DMS79 (cell line): Measurements from ENCODE around the gene ZNF474.

Experiments used
- DNase-seq: peaks from one replicate; lab custom pipeline; 2025; lab: John Stamatoyannopoulos, UW

ZNF474 gene

GRCh38 chr5:122118356-122118948 is 10.9 kb upstream of the ZNF474 start:
- no peak for DNase-seq

GRCh38 chr5:122119205-122119604 is 10.1 kb upstream of the ZNF474 start:
- no peak for DNase-seq

GRCh38 chr5:122120493-122120892 is 8.9 kb upstream of the ZNF474 start:
- DNase-seq, result no peak

- DNase-seq, result no peak
These were observed 8.4 kb upstream of the ZNF474 start for GRCh38 chr5:122120957-122121356.

GRCh38 chr5:122121479-122122465 is 7.6 kb upstream of the ZNF474 start:
- DNase-seq, result no peak

- DNase-seq, result no peak
These were observed 4.6 kb upstream of the ZNF474 start for GRCh38 chr5:122124766-122125165.

GRCh38 chr5:122126177-122126755 is 3.1 kb upstream of the ZNF474 start:
- DNase-seq, result no peak

- no peak for DNase-seq
These were observed 2.5 kb upstream of the ZNF474 start for GRCh38 chr5:122126756-122127321.

GRCh38 chr5:122130152-122130551 is 806 bp downstream of the ZNF474 start:
- DNase-seq, result no peak

GRCh38 chr5:122137702-122138101 is 8.4 kb downstream of the ZNF474 start:
- DNase-seq, result no peak

GRCh38 chr5:122138356-122138755 is 9.0 kb downstream of the ZNF474 start:
- DNase-seq, result no peak

- no peak for DNase-seq
These were observed 11.6 kb downstream of the ZNF474 start for GRCh38 chr5:122140900-122141299.

- no peak for DNase-seq
These were observed 12.4 kb downstream of the ZNF474 start for GRCh38 chr5:122141751-122142150.

GRCh38 chr5:122142480-122143164 is 13.3 kb downstream of the ZNF474 start:
- no peak for DNase-seq

- no peak for DNase-seq
These were observed 14.9 kb downstream of the ZNF474 start for GRCh38 chr5:122144236-122144635.

- no peak for DNase-seq
These were observed 16.6 kb downstream of the ZNF474 start for GRCh38 chr5:122145906-122146305.

- no peak for DNase-seq
These were observed 20.2 kb downstream of the ZNF474 start for GRCh38 chr5:122149321-122150090.

GRCh38 chr5:122150215-122150614 is 20.9 kb downstream of the ZNF474 start:
- no peak for DNase-seq

- no peak for DNase-seq
These were observed 22.3 kb downstream of the ZNF474 start for GRCh38 chr5:122151640-122152039.

GRCh38 chr5:122152266-122152900 is 23.0 kb downstream of the ZNF474 start:
- DNase-seq, result no peak

GRCh38 chr5:122153230-122153629 is 23.9 kb downstream of the ZNF474 start:
- DNase-seq, result no peak
